ENCODE results near the gene CALHM1.
"Not testable (repeated sequence)": the region's sequence is repeated elsewhere in the genome, so short reads cannot be mapped to it uniquely, and the experiment has no call there.

The CALHM1 gene, protein sequence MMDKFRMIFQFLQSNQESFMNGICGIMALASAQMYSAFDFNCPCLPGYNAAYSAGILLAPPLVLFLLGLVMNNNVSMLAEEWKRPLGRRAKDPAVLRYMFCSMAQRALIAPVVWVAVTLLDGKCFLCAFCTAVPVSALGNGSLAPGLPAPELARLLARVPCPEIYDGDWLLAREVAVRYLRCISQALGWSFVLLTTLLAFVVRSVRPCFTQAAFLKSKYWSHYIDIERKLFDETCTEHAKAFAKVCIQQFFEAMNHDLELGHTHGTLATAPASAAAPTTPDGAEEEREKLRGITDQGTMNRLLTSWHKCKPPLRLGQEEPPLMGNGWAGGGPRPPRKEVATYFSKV

DNA sequence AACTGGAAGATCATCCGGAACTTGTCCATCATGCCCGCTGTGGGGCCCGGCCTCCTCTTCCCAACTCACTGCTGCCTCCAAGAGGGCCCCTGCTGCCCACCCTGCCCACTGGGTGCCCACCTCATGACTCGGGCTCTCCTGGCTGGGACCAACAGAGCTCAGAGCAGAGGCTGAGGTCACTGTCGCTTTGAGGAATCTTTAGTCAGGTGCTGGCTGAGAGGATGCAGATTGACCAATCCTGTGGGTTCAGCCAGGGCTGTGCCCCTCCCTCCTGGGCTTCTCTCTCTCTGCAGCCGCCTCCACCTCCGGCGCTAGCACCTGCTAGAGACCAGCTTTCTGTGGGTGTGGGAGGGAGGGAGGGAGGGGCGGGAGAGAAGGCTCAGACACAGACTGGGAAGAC lies at the start of gene CALHM1:
Gene CALHM1 (minus strand): TSS at position 181 of the 400 bp plus-strand sequence. CDS start 149 bp downstream, at position 32.
- DNase-seq: no peak

DNA sequence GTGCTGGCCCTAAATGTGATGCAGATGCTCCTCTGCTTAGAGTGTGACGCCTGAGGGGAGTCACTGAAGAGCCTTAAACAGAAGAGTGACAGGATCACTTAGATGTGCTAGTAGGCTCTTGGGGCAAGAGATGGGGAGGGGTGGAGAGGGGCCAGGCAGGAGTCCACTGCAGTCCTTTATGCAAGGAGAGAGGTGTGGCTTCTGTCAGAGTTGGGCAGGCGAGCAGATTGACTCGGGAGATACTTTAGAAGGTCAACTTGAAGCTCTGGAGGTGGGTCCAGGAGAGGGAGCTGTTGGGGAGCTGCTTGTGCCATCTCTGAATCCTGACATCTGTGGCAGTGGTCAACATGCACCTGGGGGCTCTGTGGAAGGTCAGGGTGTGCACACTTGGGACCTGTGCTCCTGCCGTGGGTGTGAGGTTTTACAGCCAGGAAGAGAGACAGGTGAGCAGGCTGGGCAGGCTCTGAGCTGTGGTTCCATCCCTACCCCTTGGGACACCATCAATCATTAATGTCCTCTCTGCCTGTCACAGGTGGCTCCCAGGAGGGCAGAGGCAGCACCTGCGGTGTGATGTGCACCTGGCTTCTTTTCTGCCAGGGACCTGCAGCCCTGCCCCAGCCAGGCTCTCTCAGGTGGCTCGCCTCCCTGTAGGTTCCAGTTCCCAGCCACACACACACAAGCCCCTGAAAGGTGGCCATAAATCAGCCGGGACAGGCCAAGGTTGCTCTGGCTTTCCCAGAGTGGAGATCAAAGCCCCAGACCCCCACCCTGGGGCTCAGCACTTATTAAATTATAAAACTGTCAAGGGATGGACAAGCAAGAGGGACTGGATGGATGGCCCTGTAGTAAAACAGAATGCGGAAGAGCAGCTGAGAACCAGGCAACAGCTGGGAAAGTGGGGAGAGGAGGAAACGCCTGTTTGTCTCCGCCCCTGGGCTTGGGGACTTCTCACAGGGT lies 48.8 kb upstream of the CALHM1 start:
- no peak for DNase-seq

DNA sequence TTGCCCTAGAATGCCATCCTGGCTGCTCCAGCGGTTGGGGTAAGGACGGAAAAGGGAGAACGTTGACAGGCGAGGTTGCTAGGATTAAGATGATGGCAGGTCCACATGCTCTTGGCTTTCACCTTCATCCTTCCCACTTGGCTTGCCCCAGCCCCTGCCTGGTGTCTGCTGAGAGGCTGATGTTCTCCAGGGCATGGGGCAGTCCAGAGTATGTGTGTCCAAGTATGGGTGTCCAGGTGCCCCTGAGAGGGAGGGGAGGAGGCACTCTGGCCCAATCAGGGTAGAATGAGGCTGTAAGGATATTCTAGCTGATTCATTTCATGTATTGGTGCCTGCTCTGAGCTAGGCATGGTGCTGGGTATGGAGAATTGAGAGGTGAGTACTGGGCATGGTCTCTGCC lies 47.4 kb upstream of the CALHM1 start:
- DNase-seq: no peak

DNA sequence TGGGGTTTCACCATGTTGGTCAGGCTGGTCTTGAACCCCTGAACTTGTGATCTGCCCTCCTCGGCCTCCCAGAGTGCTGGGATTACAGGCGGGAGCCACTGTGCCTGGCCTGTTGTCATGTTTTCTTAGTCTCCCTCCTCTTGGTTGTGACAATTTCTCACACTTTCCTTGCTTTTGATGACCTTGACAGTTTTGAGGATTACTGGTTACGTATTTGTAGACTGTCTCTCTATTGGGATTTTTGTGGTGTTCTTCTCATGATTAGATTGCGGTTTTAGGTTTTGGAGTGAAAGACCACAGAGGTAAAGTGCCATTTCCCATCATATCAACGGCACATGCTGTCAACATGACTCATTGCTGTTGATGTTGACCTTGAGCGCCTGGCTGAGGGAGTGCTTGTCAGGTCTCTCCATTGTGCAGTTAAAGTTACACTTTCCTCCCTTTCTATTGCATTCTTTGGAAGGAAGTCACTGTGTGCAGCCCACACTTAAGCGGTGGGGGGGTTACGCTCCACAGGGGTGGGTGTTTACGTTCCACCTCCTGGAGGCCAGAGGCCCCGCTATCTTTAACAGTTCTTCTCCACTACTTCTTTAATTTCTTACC lies 45.6 kb upstream of the CALHM1 start:
- DNase-seq: peak; percentile 89

DNA sequence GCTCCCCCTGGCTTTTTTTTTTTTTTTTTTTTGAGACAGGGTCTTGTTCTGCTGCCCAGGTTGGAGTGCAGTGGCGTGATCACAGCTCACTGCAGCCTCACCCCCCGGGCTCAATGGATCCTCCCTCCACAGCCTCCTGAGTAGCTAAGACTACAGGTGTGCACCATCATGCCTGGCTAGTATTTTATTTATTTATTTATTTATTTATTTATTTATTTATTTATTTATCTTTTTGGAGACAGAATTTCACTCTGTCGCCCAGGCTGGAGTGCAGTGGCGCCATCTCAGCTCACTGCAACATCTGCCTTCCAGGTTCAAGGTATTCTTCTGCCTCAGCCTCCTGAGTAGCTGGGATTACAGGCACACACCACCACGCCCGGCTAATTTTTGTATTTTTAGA lies 45.1 kb upstream of the CALHM1 start:
- DNase-seq: not testable (repeated sequence)

DNA sequence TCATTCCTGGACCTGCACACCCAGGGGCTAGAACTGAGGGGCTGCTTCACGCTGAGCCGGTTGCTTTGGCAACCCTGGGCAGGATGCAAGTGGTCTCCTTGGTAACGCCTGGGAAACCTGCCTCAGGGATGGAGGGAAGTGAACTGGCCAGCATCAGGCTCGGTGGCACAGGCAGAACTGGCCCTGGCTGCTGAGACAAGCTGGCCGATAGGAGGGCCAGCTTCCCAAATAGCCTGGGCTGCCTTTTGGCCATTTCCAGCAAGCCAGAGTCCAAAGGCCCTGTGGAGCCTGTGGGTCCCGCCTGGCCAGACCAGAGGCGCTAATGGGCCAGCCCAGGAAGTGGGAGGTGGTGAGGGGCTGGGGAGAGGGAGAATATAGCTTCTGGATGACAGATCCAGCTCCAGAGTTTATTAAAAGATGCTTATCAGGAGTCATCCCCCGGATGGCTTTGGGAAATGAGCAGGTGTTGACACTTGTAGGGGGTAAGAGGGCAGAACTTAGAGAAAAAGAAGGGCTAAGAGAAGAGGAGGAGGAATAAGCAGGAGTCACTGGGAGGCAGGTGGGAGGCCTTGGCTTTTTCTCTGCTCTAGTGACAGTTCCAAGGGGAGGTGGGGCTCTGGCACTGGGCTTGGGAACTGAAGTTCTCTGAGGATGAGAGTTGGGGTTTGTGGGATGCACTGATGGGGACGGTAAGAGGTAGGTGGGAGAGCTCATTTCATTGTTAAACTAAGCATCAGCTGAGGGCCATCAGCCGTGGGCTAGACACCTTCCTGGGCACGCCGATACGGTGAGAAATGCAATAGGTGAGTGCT lies 44.4 kb upstream of the CALHM1 start:
- no peak for DNase-seq

DNA sequence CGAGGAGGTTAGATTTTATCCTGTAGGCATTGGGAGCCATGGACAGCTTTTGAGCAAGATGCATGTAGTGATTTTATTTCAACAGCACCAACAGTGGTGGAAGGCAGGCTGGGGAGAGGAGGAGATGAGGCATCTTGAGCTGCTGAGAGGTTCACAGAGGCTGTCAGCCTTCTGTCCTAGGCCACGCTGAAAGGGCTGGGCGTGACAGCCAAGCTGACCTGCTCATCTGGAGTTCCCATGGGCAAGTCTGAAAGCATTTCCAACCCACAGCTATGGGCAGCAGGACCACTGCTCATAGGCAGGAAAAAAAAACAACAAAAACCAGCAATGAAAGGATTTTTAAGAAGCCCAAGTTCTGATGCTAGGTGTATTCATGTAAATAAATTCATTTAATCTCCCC lies 42.5 kb upstream of the CALHM1 start:
- no peak for DNase-seq

DNA sequence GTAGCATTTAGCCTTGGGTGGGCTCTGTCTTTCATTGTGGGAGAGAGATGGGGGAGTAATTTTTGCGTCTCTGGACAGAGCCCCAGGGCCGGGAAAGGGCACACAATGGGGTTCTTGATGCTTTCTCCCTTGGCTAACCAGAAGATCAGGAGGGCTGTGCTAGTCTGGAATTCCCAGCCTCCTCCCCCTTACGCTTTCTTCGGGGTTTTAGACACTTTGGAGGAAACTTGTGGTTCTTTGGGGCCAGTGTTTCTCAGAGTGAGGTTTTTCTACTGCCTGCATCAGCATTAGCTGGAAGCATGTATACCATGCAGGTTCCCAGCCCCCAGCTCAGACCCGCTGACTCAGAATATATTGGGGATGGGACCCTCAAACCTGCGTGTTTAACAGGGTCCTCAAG lies 41.8 kb upstream of the CALHM1 start:
- no peak for DNase-seq

DNA sequence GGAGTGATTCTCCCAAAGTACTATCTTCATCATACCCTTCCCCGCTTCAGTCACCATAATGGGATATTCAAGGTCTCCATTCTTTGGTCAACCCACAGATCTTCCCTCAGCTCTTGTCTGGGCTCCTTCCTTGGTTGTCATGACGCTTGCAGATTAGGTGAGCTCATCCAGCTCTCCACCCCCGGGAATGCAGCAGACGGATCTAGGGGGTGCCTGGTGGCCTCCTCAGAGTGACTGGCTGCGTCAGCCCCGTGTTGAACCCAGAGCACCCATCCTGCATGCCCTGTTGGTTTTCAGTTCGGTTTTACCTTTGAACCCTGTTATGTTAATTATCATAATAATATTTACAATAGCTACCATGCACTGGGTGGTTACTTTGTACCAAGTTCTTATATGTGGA lies 41.2 kb upstream of the CALHM1 start:
- peak; percentile 28 for DNase-seq

DNA sequence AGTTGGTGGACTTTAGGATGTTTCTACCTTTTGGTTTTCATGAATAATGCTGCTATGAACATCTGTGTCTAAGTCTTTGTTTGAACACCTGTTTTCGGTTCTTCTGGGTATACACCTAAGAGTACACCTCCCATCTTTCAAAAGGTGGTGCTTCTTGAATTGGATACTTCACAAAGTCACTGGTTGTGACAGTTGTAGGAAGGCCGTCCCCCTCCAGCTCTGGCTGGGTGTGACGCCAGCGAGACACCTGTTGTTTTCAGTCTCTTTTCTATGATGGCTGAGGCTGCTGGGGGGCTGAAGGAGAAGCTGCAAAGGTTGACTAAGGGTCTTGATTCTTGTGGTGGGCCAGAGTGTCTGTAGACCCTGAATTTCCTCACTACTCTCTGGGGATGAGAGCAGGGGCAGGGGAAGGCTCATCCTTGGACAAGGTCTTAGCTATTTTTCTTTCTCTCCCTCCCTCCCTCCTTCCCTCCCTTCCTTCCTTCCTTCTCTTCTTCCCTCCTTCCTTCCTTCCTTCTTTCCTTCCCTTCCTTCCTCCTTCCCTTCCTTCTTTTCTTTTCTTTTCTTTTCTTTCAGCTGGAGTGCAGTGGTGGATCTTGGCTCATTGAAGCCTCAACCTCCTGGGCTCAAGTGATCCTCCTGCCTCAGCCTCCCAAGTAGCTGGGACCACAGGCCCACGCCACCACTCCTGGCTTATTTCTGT lies 40.4 kb upstream of the CALHM1 start:
- no peak for DNase-seq

DNA sequence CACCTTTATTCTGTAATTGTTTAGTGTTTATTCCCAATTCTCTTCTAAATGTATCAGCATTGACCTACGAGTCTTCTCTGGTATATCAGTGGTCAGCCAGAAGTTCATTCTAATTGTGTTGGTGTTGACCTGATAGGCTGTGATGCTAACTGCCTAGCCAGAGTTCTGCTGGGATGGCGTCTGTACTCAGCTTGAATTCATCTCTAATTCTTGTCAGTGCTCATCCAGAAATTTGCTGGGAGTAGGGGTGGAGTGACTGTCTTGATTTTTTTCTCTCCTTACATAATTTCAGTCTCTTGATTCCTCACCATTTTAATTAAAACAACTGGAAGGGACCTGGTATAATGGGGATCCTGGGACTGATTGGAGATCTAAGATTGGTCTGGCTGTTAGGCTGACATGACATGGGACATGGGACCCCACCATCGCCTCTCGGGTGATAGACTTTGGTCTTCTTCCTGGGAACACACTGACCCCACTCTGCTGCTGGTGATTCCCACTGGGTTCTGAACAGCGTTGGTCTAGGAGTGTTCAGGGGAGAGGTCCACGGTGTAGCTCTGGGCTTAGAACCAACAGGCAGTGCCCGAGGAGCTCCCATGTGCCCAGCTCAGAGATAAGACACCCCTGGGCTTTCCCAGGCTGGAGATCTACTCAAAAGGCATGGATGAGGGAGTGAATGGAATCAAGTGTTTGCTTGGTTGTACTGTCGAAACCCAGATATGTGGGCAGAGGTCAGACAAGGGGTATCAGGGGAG lies 38.6 kb upstream of the CALHM1 start:
- DNase-seq: no peak

DNA sequence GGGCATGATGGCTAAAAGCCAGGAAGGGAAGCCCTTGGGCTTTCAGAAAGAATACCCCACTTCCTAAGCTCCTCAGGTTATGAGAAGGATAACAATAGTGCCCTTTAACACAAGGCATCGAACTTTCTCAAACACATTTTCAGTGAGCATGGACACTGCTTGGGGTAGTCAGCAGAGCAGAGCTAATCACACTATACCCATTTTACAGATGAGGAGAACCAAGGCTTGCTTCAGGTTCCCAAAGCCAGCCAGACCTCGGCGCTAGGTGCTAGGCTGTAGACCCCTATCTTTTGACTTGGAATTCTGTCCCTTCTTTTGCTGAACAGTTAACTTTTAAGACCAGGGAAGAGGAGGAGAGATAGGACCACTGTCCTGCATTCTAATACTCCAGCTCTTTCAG lies 36.6 kb upstream of the CALHM1 start:
- no peak for DNase-seq

DNA sequence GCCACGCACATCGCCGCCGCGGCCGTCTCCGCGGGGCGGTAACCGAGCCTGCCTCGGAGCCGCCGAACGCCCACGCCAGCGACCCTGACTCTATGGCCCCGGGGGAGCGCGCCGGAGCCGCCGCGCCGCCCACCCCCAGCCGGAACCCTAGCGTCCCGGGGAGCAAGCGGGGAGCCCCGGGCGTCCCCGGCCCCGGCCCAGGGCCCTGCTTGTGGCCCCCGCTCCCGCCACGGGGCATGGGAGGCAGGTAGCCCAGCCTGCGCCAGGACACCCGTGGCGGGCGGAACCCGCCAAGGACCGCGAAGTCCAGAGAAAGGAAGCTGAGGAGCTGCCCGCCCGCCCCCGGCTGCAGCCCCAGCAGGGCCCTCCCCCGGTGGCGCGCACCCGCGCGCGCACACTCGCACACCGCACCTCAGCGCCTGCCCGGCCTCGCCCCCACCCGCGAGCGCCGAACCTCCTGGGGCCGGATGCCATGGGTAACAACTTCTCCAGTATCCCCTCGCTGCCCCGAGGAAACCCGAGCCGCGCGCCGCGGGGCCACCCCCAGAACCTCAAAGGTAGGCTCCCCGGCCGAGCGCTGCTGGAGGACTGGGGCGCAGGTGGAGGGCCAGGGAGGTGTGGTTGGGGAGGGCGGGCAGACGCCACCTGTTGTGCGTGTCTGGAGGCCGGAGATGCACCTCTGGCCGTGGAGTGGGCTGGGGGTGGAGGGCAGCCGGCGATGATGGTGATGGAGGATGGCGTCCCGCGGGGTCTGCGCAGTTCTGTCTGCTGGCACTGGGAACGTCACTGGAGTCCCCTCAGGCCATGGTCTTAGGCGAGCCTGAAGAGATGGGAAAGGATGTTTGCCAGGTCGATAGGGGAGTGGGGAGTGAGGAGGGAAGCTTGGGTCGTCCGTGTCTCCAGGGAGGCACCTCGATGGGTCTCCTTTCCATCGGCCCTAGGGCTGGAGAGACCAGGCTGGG lies 35.5 kb upstream of the CALHM1 start:
- DNase-seq: no peak

DNA sequence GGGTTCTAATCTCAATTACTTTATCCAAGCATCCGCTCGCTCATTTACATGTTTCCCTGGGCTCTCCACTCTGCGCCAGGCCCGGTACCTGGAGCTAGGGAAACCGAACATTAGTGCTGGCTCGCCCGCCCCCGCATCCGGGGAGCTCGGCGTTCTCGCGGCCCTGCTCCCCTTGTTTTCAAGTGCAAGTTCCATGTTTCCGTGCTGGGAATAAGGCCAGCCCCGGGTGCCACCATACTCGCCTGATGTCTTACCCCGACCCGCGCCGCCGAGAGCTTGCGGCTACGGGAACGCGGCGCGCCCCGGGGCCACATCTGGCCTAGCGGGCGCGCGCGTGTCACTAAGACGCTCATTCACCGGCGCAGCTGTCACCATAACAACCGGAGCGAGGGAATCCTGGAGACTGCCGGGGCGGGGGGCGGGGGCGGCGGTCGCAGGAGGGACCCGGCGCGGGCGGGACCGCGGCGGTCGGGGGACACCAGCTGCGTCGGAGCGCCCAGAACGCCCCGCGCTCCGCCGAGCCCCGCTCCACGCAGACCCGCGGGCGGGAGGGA lies 34.7 kb upstream of the CALHM1 start, which contains the start of gene NEURL1:
Gene NEURL1 (plus strand): TSS at position 344 of the 554 bp plus-strand sequence. CDS start 683 bp downstream, outside the sequence.
- peak; percentile 8 for DNase-seq

DNA sequence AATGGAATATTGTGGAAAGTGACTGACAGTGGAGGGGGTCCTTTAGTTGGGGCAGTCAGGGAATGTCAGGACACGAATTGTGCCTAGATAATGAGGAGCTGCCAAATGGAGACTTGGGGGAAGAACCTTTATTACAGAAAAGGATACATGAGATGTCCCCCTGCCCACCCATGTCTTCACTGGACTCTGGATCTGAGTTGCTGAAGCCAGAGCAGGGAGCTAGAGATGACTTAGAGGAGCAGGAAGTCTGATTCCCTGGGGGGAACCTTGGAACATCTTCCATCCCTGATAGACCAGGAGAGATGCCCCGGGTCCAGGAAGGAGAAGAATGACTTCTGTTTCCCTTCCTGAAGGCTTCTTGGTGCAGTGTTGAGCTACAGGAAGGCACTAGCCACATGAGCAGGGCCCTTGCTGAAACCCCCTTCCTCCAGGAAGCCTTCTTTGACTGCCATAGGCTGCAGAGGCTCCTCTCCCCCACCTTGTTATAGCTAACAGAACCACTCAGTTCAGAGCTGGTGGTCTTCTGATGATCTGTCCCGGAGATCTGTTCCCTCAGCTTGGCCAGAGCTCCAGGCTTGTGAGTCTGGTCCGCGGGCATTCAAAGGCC lies 34.1 kb upstream of the CALHM1 start:
- no peak for DNase-seq

DNA sequence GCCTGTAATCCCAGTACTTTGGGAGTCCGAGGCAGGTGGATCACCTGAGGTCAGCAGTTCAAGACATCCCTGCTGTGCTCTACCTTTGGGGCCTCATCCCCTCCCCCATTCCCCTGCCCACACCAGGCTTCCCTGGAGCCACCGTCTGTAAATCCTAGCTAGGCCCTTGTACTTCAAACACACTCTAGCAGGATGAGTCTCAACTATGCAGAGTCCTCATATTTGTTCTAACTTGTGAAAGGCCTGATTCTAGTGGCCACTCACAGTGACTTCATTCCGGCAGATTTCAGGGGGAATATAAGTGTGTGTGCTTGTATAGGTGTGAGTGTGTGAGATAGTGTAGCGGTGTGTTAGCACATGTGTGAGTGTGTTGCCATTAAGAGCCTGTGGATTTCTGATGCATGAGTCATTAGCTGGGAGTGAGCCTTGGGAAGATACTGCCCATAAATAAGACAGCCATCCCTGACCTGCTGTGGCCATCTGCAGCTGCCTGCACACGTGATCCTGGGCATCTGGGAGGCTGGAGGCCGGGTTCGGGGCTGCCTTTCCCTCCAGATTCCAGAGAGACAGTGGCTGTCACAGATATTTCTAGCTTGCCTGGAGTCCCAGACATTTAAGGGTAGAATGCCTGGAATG lies 33.1 kb upstream of the CALHM1 start:
- DNase-seq: peak; percentile 93

DNA sequence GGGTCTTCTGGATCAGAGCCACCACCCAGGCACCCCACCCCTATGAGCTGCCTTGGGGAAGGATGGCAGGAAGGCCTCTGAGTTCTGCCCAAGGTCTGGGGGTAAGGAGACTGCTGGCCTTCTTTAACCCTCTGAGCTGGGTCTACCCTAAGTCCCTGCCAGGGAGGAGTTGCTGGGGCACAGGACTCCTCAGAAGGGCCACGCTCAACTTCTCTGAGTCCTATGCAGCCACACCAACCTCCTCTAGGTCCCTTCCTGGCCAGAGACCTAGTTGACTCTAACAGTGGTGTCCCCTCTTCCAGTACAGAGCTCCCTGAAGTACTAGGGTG lies 32.2 kb upstream of the CALHM1 start:
- no peak for DNase-seq

DNA sequence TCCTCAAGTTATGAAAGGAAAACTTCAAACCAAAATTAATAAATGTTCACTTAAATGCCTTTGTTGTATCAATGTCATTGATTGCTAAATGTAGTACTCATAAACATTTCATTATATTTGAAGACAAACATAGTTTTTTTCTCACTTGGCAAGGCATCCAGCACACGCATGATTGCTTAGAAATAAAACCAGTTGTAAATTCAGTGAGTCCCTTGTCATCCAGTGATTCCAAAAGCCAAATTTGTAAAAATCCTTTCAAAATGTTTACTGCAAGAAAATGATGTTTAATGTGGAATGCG lies 28.7 kb upstream of the CALHM1 start:
- no peak for DNase-seq
